HG03354 (cell line): ENCODE results near the gene TMEM63B.
A peak's percentile ranks its signal among the peaks of the same experiment; 100 is the strongest.
"Not testable (repeated sequence)": the region's sequence is repeated elsewhere in the genome, so short reads cannot be mapped to it uniquely, and the experiment has no call there.

Source experiments
- ATAC-seq: cut with Tn5 transposase; IDR thresholded peaks from one replicate; pipeline ENCODE4 v1.9.1; 2021; ENCODE audit warnings: mild to moderate bottlenecking; ENCODE audit not compliant: unreplicated experiment, poor library complexity, severe bottlenecking

TMEM63B gene

GRCh38 chr6:44093750-44094402 is 33.5 kb upstream of the TMEM63B start:
- no peak for ATAC-seq

GRCh38 chr6:44094403-44095242 is 32.7 kb upstream of the TMEM63B start:
- ATAC-seq, result no peak

- ATAC-seq, result not testable (repeated sequence)
These were observed 32.1 kb upstream of the TMEM63B start for GRCh38 chr6:44095243-44095623.

DNA sequence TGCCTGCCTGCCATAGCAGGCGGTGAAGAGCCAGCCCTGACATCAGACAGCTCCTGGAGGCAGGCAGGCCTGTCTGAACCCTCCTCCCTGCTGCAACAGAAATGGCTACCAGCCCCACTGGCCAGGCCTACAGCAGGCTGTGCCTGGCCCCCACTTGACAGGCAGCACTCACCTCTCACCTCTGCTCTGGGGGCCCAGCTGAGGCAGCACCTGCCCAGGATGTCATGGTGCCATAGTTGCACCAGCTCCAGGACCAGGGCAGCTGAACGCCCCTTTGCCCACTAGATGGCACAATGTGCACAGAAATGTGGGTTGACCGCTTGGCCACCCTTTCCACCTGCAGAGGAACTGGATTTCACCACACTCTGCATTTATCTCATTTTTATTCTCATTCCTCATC is 30.7 kb upstream of the TMEM63B start:
- peak; percentile 68 for ATAC-seq

GRCh38 chr6:44097782-44098317 is 29.5 kb upstream of the TMEM63B start:
- ATAC-seq, result no peak

DNA sequence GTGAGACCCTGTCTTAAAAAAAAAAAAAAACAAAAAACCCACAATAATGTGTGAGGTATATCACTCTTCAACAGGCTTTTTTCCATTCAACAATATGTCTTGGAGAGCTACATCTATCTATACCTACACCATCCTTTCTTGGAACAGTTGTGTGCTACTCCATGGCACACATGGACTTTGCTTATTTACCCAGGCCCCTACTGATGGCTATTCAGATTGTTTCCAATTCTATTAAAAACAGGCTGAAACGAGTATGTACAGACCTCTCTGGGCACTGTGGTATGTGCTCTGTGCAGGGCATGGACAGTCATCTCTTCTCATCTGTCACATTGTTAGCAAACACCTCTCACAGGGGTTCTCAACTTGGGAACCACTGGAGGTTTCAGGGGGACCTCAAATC is 28.2 kb upstream of the TMEM63B start:
- ATAC-seq, result no peak

GRCh38 chr6:44100088-44100550 is 27.2 kb upstream of the TMEM63B start:
- ATAC-seq, result no peak

DNA sequence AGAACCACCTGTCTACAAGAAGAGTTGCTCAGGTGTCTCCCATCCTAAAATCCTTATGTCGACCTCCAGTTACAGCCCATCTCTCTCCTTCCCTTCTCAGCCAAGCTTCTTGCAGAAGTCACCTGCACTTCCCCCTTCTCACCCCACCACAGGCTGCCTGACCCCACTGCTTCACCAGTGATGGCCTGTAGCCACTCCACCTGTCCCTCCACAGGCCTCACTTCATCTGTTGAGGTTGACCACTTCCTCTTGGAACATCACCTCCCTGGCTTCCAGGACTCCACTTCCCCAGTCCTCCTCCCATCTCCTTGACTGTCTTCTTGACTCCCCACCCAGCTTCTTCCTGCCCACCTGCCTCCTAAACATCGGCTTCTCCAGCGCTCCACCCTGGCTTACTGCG is 25.5 kb upstream of the TMEM63B start:
- ATAC-seq, result no peak

- no peak for ATAC-seq
These were observed 24.8 kb upstream of the TMEM63B start for GRCh38 chr6:44102527-44102926.

GRCh38 chr6:44104481-44105021 is 22.8 kb upstream of the TMEM63B start:
- no peak for ATAC-seq

GRCh38 chr6:44105146-44105545 is 22.2 kb upstream of the TMEM63B start:
- no peak for ATAC-seq

GRCh38 chr6:44105993-44106740 is 21.2 kb upstream of the TMEM63B start:
- no peak for ATAC-seq

GRCh38 chr6:44107017-44107416 is 20.3 kb upstream of the TMEM63B start:
- ATAC-seq, result no peak

DNA sequence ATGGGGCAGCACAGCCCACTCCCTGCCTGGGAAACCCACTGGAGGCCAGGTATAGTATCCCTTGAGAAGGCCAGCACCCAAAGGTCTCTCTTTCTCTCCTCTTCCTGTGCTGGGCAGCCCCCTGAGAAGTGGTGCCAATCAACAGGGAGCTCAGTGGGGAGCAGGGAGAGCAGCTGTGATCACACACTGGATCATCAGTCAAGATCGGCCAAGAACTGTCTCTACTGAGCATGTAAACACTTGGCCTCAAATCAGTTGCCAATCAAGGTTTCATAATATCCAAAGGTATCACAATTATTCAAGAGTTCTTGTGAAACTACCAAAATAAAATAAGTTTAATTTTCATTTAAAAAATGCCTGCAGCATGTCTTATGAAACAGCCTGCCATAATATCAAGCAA is 18.9 kb upstream of the TMEM63B start:
- no peak for ATAC-seq

GRCh38 chr6:44109212-44109611 is 18.1 kb upstream of the TMEM63B start:
- ATAC-seq, result no peak

GRCh38 chr6:44110005-44110676 is 17.2 kb upstream of the TMEM63B start:
- no peak for ATAC-seq

DNA sequence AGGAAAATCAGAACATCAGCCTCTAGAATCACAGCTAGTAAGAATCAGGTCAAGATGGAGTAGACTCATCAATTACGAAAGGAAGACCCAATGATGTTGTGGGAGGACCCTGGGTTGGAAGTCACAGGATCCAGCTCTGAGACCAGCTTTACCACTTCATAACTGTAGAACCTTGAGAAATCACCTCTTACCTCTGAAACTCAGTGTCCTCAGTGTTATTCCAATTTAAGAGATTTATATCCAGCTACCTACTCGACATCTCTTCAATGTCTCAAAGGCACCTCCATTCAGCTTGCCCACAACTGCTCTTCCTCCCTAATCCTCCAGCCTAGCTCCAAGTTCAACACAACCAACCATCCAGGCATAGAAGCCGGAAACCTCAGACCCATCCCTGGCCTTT is 16.4 kb upstream of the TMEM63B start:
- no peak for ATAC-seq

GRCh38 chr6:44111434-44112417 is 15.6 kb upstream of the TMEM63B start:
- no peak for ATAC-seq
